Keratinocyte (primary cell): ENCODE results near the gene C20orf202. TPM values are rescaled to one million over a fixed set of nuclear protein-coding genes. Genes with fewer than 3 reads are reported as not detected.

Experiments
- DNase-seq: peaks from one replicate; pipeline ENCODE4 v3.0.0-alpha.2; 2011; ENCODE audit warnings: low read depth, missing footprints, low spot score
- FAIRE-seq: peaks from 2 replicates; lab custom pipeline; 2011; peaks lifted over from hg19 to GRCh38; lab: Jason Lieb, UNC
- H2AFZ ChIP-seq: 2 replicates; pipeline ENCODE4 v1.6.0; 2012; ENCODE audit warnings: low read length, control low read depth, inconsistent platforms; ENCODE audit not compliant: control insufficient read depth
- H3K27ac ChIP-seq: 2 replicates; pipeline ENCODE4 v1.5.1; 2011; ENCODE audit warnings: low read length; ENCODE audit not compliant: control insufficient read depth, insufficient read depth
- H3K27me3 ChIP-seq: 3 replicates; pipeline ENCODE4 v1.6.0; 2011; ENCODE audit warnings: low read length; ENCODE audit not compliant: control insufficient read depth, insufficient read depth; ENCODE audit errors: extremely low read depth
- H3K36me3 ChIP-seq, 2 experiments: 2 replicates in 1 of 2; 3 replicates in 1 of 2; pipeline ENCODE4 v1.5.1; 2011; ENCODE audit warnings: low read length in 2 of 2, mild to moderate bottlenecking in 1 of 2; ENCODE audit not compliant: control insufficient read depth in 2 of 2, insufficient read depth in 2 of 2; ENCODE audit errors: extremely low read depth in 1 of 2
- H3K4me1 ChIP-seq: 3 replicates; pipeline ENCODE4 v1.5.1; 2011; ENCODE audit warnings: low read length; ENCODE audit not compliant: control insufficient read depth, insufficient read depth; ENCODE audit errors: extremely low read depth
- H3K4me2 ChIP-seq: 3 replicates; pipeline ENCODE4 v1.6.0; 2011; ENCODE audit warnings: low read depth, low read length; ENCODE audit not compliant: control insufficient read depth, insufficient read depth; ENCODE audit errors: extremely low read depth
- H3K4me3 ChIP-seq, 3 experiments: fragments of 200-600 bp in 1 of 3; sonication (generic) in 1 of 3; 2 replicates in 2 of 3; 3 replicates in 1 of 3; pipeline ENCODE4 v1.5.1; 2011 to 2016; ENCODE audit warnings: low read length in 3 of 3, mild to moderate bottlenecking in 3 of 3, control low read depth in 2 of 3, inconsistent platforms in 1 of 3, low read depth in 1 of 3, mixed read lengths in 1 of 3, mixed run types in 1 of 3, moderate library complexity in 1 of 3; ENCODE audit not compliant: control insufficient read depth in 2 of 3, insufficient read depth in 2 of 3; ENCODE audit errors: extremely low read depth in 1 of 3
- H3K79me2 ChIP-seq: 2 replicates; pipeline ENCODE4 v1.6.0; 2012; ENCODE audit warnings: low read length; ENCODE audit not compliant: control insufficient read depth, insufficient read depth
- H3K9ac ChIP-seq: 3 replicates; pipeline ENCODE4 v1.6.0; 2011; ENCODE audit warnings: low read length; ENCODE audit not compliant: control insufficient read depth, insufficient read depth; ENCODE audit errors: extremely low read depth
- H3K9me1 ChIP-seq: 3 replicates; pipeline ENCODE4 v1.6.0; 2011; ENCODE audit warnings: low read length; ENCODE audit not compliant: control insufficient read depth, insufficient read depth; ENCODE audit errors: extremely low read depth
- H3K9me3 ChIP-seq: 2 replicates; pipeline ENCODE4 v1.5.1; 2012; ENCODE audit warnings: low read depth, low read length; ENCODE audit not compliant: control insufficient read depth
- H4K20me1 ChIP-seq: 3 replicates; pipeline ENCODE4 v1.6.0; 2011; ENCODE audit warnings: low read length; ENCODE audit not compliant: control insufficient read depth, insufficient read depth; ENCODE audit errors: extremely low read depth
- EZH2 ChIP-seq: IDR thresholded peaks from one replicate; pipeline ENCODE4 v1.6.1; 2012; ENCODE audit warnings: inconsistent platforms, mild to moderate bottlenecking, low read length, moderate library complexity
- dilution Hi-C: fragments of 300-500 bp; cut with MboI; formaldehyde crosslinking; loops from one replicate; pipeline ENCODE4 v1.7.0; 2020; ENCODE audit warnings: low sequenced_read_pairs; ENCODE audit not compliant: extremely low pct_ligation_motif_present
- polyA minus RNA-seq, 3 experiments: library from RNA; depleted of rRNA, polyadenylated mRNA; stranded (reverse); fragments of >200 nt; gene quantifications; 1 replicate in 1 of 3; 2 replicates in 1 of 3; 3 replicates in 1 of 3; pipeline ENCODE4 v1.2.3, GENCODE V29; 2011
- polyA plus RNA-seq, 5 experiments: library from polyadenylated mRNA; depleted of rRNA in 3 of 5; stranded (reverse) in 3 of 5; stranded (forward) in 1 of 5; unstranded in 1 of 5; fragments of >200 nt; gene quantifications; 1 replicate in 1 of 5; 2 replicates in 3 of 5; 3 replicates in 1 of 5; pipeline versions ENCODE4 v1.2.1 to v1.2.3, GENCODE V29; 2011 to 2012; ENCODE audit warnings: missing spikeins in 2 of 5, low read depth in 1 of 5, low replicate concordance in 1 of 5
- TF ChIP-seq, protein P1 (sequence below), 3 experiments: IDR thresholded peaks in 1 of 3; conservative IDR thresholded peaks in 1 of 3; optimal IDR thresholded peaks in 1 of 3; 2 replicates in 2 of 3; 3 replicates in 1 of 3; pipeline versions ENCODE3 to v1.5.1; 2011; ENCODE audit warnings: low read length in 3 of 3, mild to moderate bottlenecking in 3 of 3, moderate library complexity in 2 of 3, control low read depth in 1 of 3, inconsistent platforms in 1 of 3; ENCODE audit not compliant: insufficient read depth in 2 of 3; ENCODE audit errors: extremely low read depth in 1 of 3

C20orf202 gene
- polyA plus RNA-seq (not detected in 3 replicates), polyA minus RNA-seq (not detected in 3 replicates)
- polyA plus RNA-seq (2011; ENCODE audit: low read depth) = not detected
- polyA plus RNA-seq (2011; cell fraction: cytosol; rRNA removed) = not detected in 2 replicates
- not detected in 2 replicates for polyA plus RNA-seq (2011; cell fraction: nucleus; rRNA removed)
- 0.10 TPM in 1 of 2 replicates, not detected in the other for polyA plus RNA-seq (2012; ENCODE audit: low replicate concordance)
- polyA minus RNA-seq (2011; cell fraction: cytosol; rRNA and poly(A)+ RNA removed) = not detected
- polyA minus RNA-seq (2011; cell fraction: nucleus; rRNA and poly(A)+ RNA removed) = not detected in 2 replicates

- no peaks in the 10 kb centered on the region for H3K4me1 ChIP-seq
- no peak within 1 kb of the TSS for H3K27ac ChIP-seq
- no peak within 1 kb of the TSS for H3K4me3 ChIP-seq
- no peaks in the 10 kb centered on the region for H3K79me2 ChIP-seq
- no peak within 1 kb of the TSS for H2AFZ ChIP-seq
- H3K9ac ChIP-seq = no peak within 1 kb of the TSS
- FAIRE-seq = no peak
- H3K9me3 ChIP-seq = no peaks in the 10 kb centered on the region
- DNase-seq = no peak
- no peak within 1 kb of the TSS for H3K4me2 ChIP-seq
- dilution Hi-C loops = no loop called here
- peaks cover 7% of the 10 kb centered on the region for H3K27me3 ChIP-seq
- H3K36me3 ChIP-seq = no peaks in the 10 kb centered on the region
- H3K9me1 ChIP-seq = no peaks in the 10 kb centered on the region
- no peaks in the 10 kb centered on the region for H4K20me1 ChIP-seq
- no peak for TF ChIP-seq EZH2
- TF ChIP-seq, protein P1, sequence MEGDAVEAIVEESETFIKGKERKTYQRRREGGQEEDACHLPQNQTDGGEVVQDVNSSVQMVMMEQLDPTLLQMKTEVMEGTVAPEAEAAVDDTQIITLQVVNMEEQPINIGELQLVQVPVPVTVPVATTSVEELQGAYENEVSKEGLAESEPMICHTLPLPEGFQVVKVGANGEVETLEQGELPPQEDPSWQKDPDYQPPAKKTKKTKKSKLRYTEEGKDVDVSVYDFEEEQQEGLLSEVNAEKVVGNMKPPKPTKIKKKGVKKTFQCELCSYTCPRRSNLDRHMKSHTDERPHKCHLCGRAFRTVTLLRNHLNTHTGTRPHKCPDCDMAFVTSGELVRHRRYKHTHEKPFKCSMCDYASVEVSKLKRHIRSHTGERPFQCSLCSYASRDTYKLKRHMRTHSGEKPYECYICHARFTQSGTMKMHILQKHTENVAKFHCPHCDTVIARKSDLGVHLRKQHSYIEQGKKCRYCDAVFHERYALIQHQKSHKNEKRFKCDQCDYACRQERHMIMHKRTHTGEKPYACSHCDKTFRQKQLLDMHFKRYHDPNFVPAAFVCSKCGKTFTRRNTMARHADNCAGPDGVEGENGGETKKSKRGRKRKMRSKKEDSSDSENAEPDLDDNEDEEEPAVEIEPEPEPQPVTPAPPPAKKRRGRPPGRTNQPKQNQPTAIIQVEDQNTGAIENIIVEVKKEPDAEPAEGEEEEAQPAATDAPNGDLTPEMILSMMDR (optimal IDR thresholded peaks at IDR 0.05 in 1 of 3, IDR thresholded peaks at IDR 0.05 in 1 of 3, conservative IDR thresholded peaks at IDR 0.05 in 1 of 3; ENCODE audit: extremely low read depth in 1 of 3, insufficient read depth in 2 of 3, low read length in 3 of 3) = no peak
Observed at GRCh38 chr20:1202762-1203504, at the start of gene C20orf202. Gene C20orf202 (plus strand): TSS chr20:1203454. CDS start chr20:1203586, 132 bp downstream.

DNA sequence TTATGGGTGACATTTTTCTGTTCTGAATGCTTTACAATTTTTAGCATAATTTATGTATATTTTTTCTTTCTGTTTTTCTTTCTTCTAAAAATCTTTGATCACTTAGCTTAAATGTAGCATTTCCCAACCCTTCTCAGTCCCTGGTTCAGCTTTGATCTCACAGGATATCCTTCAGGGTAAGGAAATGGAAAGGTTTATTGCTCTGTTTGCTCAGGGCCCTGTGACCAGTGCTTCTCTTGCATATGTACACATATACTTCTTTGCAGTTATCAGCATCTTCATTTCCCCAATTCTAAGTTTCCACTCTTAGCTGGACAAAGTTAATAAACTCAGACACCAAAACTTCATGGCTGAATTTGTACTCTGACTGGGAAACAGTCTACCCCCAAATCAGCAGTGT, 49.0 kb upstream of the C20orf202 start:
- Histone ChIP-seq H3K9me3 (no peaks in the 10 kb centered on the region), H3K4me1 (no peaks in the 10 kb centered on the region), H3K27me3 (no peaks in the 10 kb centered on the region), H3K9ac (no peak overlapping the region), H3K4me3 (no peak overlapping the region), H3K4me2 (no peak overlapping the region), H2AFZ (no peak overlapping the region), H3K79me2 (no peaks in the 10 kb centered on the region), H3K9me1 (no peaks in the 10 kb centered on the region), H3K27ac (no peak overlapping the region), H3K36me3 (peaks cover 8 to 18% of the 10 kb centered on the region in 2 experiments), H4K20me1 (peaks cover 2% of the 10 kb centered on the region)
- no peak for DNase-seq
- dilution Hi-C loops = no loop called here
- FAIRE-seq = no peak
- no peak for TF ChIP-seq EZH2
- TF ChIP-seq, protein P1 (optimal IDR thresholded peaks at IDR 0.05 in 1 of 3, IDR thresholded peaks at IDR 0.05 in 1 of 3, conservative IDR thresholded peaks at IDR 0.05 in 1 of 3; ENCODE audit: extremely low read depth in 1 of 3, insufficient read depth in 2 of 3, low read length in 3 of 3) = no peak
